ENCODE results near the gene NCOA7.

DNA sequence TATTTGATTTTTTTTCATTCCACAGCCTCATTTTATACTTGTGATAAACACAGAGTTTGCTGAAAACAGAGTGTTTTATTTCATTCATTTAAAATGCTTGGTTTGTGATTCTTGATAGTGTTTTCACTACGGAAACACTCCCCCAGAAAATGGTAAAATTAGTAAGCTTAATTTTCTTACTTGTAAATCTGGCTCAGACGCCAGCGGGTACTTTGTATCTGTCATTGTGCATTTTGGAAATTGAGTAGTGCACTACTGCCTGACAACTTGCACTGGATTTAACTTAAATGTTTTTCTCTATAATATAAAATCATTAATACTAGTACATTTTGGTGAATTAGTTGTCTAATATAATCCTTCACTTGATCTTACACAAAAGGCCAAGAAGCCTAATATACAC, 128.9 kb downstream of the NCOA7 start:
- TF ChIP-seq POLR2AphosphoS5 (IDR thresholded peaks at IDR 0.05; ENCODE audit: low read depth, low read length) (no peak), REST (IDR thresholded peaks at IDR 0.05; ENCODE audit: low read depth, low read length) (no peak), SIN3A (IDR thresholded peaks at IDR 0.05; ENCODE audit: borderline replicate concordance, low read depth, low read length) (no peak), GABPA (IDR thresholded peaks at IDR 0.05; ENCODE audit: low read depth) (no peak), RFX5 (IDR thresholded peaks at IDR 0.05; ENCODE audit: low read length) (no peak)
- TF ChIP-seq, protein P1, sequence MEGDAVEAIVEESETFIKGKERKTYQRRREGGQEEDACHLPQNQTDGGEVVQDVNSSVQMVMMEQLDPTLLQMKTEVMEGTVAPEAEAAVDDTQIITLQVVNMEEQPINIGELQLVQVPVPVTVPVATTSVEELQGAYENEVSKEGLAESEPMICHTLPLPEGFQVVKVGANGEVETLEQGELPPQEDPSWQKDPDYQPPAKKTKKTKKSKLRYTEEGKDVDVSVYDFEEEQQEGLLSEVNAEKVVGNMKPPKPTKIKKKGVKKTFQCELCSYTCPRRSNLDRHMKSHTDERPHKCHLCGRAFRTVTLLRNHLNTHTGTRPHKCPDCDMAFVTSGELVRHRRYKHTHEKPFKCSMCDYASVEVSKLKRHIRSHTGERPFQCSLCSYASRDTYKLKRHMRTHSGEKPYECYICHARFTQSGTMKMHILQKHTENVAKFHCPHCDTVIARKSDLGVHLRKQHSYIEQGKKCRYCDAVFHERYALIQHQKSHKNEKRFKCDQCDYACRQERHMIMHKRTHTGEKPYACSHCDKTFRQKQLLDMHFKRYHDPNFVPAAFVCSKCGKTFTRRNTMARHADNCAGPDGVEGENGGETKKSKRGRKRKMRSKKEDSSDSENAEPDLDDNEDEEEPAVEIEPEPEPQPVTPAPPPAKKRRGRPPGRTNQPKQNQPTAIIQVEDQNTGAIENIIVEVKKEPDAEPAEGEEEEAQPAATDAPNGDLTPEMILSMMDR (IDR thresholded peaks at IDR 0.05), result no peak
- TF ChIP-seq, protein P2, sequence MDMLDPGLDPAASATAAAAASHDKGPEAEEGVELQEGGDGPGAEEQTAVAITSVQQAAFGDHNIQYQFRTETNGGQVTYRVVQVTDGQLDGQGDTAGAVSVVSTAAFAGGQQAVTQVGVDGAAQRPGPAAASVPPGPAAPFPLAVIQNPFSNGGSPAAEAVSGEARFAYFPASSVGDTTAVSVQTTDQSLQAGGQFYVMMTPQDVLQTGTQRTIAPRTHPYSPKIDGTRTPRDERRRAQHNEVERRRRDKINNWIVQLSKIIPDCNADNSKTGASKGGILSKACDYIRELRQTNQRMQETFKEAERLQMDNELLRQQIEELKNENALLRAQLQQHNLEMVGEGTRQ (IDR thresholded peaks at IDR 0.05; ENCODE audit: borderline replicate concordance, low read depth, low read length), result no peak

All from SK-N-SH (cell line).